ENCODE results near the gene GALNT11. TPM values are rescaled to one million over a fixed set of nuclear protein-coding genes. Genes with fewer than 3 reads are reported as not detected.

GALNT11 gene
- total RNA-seq, 4 donors from 2014 or later, result 19.4 to 42.9 (median 27.2) TPM

DNA sequence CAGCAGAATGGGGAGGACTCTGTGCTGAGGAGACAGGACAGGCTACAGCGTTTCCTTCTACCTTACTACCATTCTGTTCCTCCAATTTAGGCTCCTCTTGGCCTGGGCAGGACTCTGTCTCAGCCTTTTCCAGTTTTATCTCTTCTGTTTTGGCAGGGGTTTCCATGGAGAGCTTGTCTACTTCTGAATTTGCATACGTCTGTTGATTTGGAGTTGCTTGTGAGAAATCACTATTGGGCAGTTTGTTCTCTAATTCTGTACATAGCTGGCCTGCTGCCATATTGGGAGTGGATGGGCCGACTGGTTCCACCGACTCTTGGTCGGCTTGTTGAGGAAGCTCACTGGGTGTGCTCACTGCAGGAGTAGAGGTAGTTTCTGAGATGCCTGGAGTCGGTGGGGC, 136.8 kb downstream of the GALNT11 start:
- H3K27ac ChIP-seq, result no peak overlapping the region
- H3K9me3 ChIP-seq, result no peaks in the 10 kb centered on the region
- H3K27me3 ChIP-seq, result no peaks in the 10 kb centered on the region
- TF ChIP-seq CTCF (IDR thresholded peaks at IDR 0.05) (no peak), POLR2A (IDR thresholded peaks at IDR 0.05) (no peak)
- DNase-seq, result no peak
- H3K4me1 ChIP-seq, result no peaks in the 10 kb centered on the region
- peaks cover 0 to 87% (median 2%) of the 10 kb centered on the region in 3 donors for H3K36me3 ChIP-seq
- no peak overlapping the region for H3K4me3 ChIP-seq

Small RNA genes lying within 50 kb of the gene (small RNA-seq; reads per million reads assigned to genes)
- gene RF00017, result 0 reads per million in 2 donors

Other genes starting within 250 kb of the GALNT11 start
- 10 to 100 TPM; 38.8 to 94.4 (median 73.2) TPM for gene PRKAG2, start 148.6 kb upstream of the GALNT11 start, total RNA-seq
- not detected for gene GALNTL5, start 69.2 kb upstream of the GALNT11 start, total RNA-seq

All from Peyer's patch (tissue), 4 donors.